Kidney (tissue), 14 donors: ENCODE measurements around the gene ARHGAP22. TPM values are rescaled to one million over a fixed set of nuclear protein-coding genes. Genes with fewer than 3 reads are reported as not detected.

ENCODE experiments used
- DNase-seq, 5 donors: peaks; one replicate each; pipeline ENCODE4 v3.0.0-alpha.2; 2013 to 2020
- FAIRE-seq: peaks from 2 replicates; lab custom pipeline; 2012; peaks lifted over from hg19 to GRCh38; lab: Jason Lieb, UNC
- H3K27ac ChIP-seq, 2 donors: one replicate each; pipeline ENCODE4 v1.7.0; 2013; ENCODE audit warnings: low read depth in 2 of 2, low read length in 2 of 2, inconsistent platforms in 1 of 2
- H3K27me3 ChIP-seq: one replicate; pipeline ENCODE4 v1.7.1; 2013; ENCODE audit warnings: low read length, inconsistent platforms; ENCODE audit not compliant: control insufficient read depth, insufficient read depth
- H3K36me3 ChIP-seq, 3 donors: one replicate each; pipeline versions ENCODE4 v1.7.0 to v1.7.1; 2013; ENCODE audit warnings: low read length in 3 of 3, control low read depth in 1 of 3, inconsistent platforms in 1 of 3; ENCODE audit not compliant: insufficient read depth in 3 of 3, control insufficient read depth in 2 of 3
- H3K4me1 ChIP-seq, 3 donors: one replicate each; pipeline versions ENCODE4 v1.7.0 to v1.7.1; 2013; ENCODE audit warnings: low read length in 3 of 3, inconsistent platforms in 1 of 3, low read depth in 1 of 3; ENCODE audit not compliant: control insufficient read depth in 2 of 3, insufficient read depth in 2 of 3
- H3K4me3 ChIP-seq, 3 donors: one replicate each; pipeline versions ENCODE4 v1.7.0 to v1.8.1; 2013; ENCODE audit warnings: low read length in 3 of 3, control low read depth in 1 of 3, inconsistent platforms in 1 of 3
- H3K9ac ChIP-seq, 3 donors: one replicate each; pipeline versions ENCODE4 v1.7.0 to v1.7.1; 2013; ENCODE audit warnings: low read length in 3 of 3, control low read depth in 1 of 3, inconsistent platforms in 1 of 3
- H3K9me3 ChIP-seq, 3 donors: one replicate each; pipeline versions ENCODE4 v1.7.0 to v1.7.1; 2013; ENCODE audit warnings: low read length in 3 of 3, control low read depth in 1 of 3, inconsistent platforms in 1 of 3; ENCODE audit not compliant: control insufficient read depth in 2 of 3, insufficient read depth in 1 of 3
- CTCF ChIP-seq: IDR thresholded peaks from 3 replicates; pipeline ENCODE4 v1.5.1; 2012; ENCODE audit warnings: mild to moderate bottlenecking, moderate library complexity, borderline replicate concordance; ENCODE audit not compliant: insufficient read depth; ENCODE audit errors: extremely low read depth
- intact Hi-C: fragments of 100-400 bp; cut with DNase I; formaldehyde crosslinking; loops from one replicate; pipeline ENCODE4 v1.11.1; 2022
- polyA plus RNA-seq: library from polyadenylated mRNA; stranded (reverse); fragments of 350-450 nt; fragmentation: Illumina TruSeq; extraction: RNeasy Lipid Tissue Mini Kit (QIAGEN cat#74804); gene quantifications from one replicate; pipeline ENCODE4 v1.2.3, GENCODE V29; 2014; ENCODE audit warnings: low read depth, low replicate concordance; ENCODE audit not compliant: insufficient read depth
- total RNA-seq: library from RNA; stranded (reverse); fragmentation: NEBNext Ultra II Directional; extraction: Animal tissue kit (Norgen Biotek cat#: 25700); gene quantifications from one replicate; pipeline ENCODE4 v1.2.1, GENCODE V29; 2021
- donor health status: control.
- donor health status: control.
- donor health status: control.
- donor health status: control.
- donor health status: control.
- donor health status: DM: yes; HTN: yes; CAD: no.
- donor health status: Normal renal cell carcinoma (clear cell type).

The ARHGAP22 gene
- total and polyA plus RNA-seq, 2 donors from 2014 or later, result 0.62 to 6.6 TPM

- H3K27me3 ChIP-seq, result no peaks in the 10 kb centered on the region
- no peak for TF ChIP-seq CTCF
- no peak overlapping the region for H3K9ac ChIP-seq
- intact Hi-C loops, result no loop called here
- FAIRE-seq (no peak), DNase-seq (no peak)
- H3K4me3 ChIP-seq, result no peak overlapping the region
- H3K27ac ChIP-seq, result no peak overlapping the region
- H3K9me3 ChIP-seq, result no peaks in the 10 kb centered on the region
- no peaks in the 10 kb centered on the region for H3K4me1 ChIP-seq
- no peaks in the 10 kb centered on the region for H3K36me3 ChIP-seq
Observed at GRCh38 chr10:48564466-48565160, 40.3 kb downstream of the ARHGAP22 start.

GRCh38 chr10:48557511-48558123, 47.3 kb downstream of the ARHGAP22 start:
- no peaks in the 10 kb centered on the region for H3K4me1 ChIP-seq
- H3K36me3 ChIP-seq, result no peaks in the 10 kb centered on the region
- H3K27ac ChIP-seq, result no peak overlapping the region
- H3K9me3 ChIP-seq, result no peaks in the 10 kb centered on the region
- H3K9ac ChIP-seq, result no peak overlapping the region
- no peaks in the 10 kb centered on the region for H3K27me3 ChIP-seq
- no peak for DNase-seq
- no peak overlapping the region for H3K4me3 ChIP-seq
- no peak for TF ChIP-seq CTCF
- no peak for FAIRE-seq
- intact Hi-C loops, result no loop called here

- no peak for DNase-seq
- no peak overlapping the region for H3K4me3 ChIP-seq
- FAIRE-seq, result no peak
- no peak for TF ChIP-seq CTCF
- H3K4me1 ChIP-seq, result no peaks in the 10 kb centered on the region
- no peaks in the 10 kb centered on the region for H3K9me3 ChIP-seq
- intact Hi-C loops, result no loop called here
- H3K36me3 ChIP-seq, result no peaks in the 10 kb centered on the region
- no peak overlapping the region for H3K9ac ChIP-seq
- no peak overlapping the region for H3K27ac ChIP-seq
- H3K27me3 ChIP-seq, result no peaks in the 10 kb centered on the region
Observed at GRCh38 chr10:48556713-48557112, 48.2 kb downstream of the ARHGAP22 start.
